HG02763 (cell line): ENCODE results near the gene PLEKHA1.

Experiments used
- ATAC-seq: cut with Tn5 transposase; IDR thresholded peaks from one replicate; pipeline ENCODE4 v1.9.1; 2021; ENCODE audit warnings: mild to moderate bottlenecking, moderate library complexity; ENCODE audit not compliant: unreplicated experiment

The PLEKHA1 gene

DNA sequence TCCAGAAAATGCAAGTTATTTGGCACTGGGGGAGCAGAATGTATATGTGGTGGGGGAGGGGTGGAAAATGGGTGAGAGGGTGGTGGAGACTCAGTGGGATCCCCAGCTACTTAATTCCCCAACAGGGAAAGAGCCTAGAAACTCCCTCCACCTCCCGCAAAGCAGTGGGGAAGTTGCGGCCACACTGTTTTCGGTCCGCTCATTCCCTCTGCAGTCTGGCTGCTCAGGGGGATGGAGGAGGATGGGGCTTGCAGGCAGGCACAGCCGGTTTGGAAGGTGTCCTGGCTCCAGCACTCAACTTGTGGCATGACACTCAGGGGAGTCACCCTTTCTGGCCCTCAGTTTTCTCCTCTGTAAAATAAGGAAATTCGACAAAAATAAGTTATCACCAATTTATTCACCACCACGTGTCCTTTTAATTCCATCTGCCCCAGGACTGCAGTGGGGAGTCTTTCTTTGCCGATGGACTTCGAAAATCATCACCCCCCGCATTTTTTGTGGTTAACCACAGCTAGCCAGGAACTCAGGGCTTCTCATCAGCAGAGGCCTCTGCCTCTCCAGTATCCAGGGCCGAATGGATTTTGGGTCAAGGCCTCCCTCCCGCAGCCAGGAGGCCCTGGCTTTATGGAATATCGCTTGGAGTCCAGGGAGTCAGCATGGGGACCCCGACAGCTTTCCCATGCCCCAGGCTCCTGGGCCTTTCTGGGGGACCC is 85.2 kb downstream of the PLEKHA1 start:
- no peak for ATAC-seq

DNA sequence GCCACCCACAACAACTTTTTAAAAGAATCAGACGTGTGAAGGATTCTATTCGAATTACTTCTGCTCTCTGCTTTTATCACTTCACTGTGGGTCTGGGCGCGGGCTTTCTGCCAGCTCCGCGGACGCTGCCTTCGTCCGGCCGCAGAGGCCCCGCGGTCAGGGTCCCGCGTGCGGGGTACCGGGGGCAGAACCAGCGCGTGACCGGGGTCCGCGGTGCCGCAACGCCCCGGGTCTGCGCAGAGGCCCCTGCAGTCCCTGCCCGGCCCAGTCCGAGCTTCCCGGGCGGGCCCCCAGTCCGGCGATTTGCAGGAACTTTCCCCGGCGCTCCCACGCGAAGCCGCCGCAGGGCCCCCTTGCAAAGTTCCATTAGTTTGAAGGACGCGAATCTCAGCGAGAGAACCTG is 86.4 kb downstream of the PLEKHA1 start:
- no peak for ATAC-seq

DNA sequence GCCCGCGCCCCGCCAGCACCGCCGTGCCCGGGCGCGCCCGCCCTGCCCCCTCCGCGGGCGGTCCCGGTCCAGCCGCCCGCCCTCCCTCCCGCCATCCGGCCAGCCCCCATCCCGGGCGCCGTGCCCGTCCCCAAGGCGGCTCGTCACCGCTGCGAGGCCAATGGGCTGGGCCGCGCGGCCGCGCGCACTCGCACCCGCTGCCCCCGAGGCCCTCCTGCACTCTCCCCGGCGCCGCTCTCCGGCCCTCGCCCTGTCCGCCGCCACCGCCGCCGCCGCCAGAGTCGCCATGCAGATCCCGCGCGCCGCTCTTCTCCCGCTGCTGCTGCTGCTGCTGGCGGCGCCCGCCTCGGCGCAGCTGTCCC is 86.8 kb downstream of the PLEKHA1 start, which contains the start of gene HTRA1:
TSS of gene HTRA1 (plus strand) at position 187 of the 362 bp plus-strand sequence. CDS start at position 287, 100 bp downstream.
- no peak for ATAC-seq

DNA sequence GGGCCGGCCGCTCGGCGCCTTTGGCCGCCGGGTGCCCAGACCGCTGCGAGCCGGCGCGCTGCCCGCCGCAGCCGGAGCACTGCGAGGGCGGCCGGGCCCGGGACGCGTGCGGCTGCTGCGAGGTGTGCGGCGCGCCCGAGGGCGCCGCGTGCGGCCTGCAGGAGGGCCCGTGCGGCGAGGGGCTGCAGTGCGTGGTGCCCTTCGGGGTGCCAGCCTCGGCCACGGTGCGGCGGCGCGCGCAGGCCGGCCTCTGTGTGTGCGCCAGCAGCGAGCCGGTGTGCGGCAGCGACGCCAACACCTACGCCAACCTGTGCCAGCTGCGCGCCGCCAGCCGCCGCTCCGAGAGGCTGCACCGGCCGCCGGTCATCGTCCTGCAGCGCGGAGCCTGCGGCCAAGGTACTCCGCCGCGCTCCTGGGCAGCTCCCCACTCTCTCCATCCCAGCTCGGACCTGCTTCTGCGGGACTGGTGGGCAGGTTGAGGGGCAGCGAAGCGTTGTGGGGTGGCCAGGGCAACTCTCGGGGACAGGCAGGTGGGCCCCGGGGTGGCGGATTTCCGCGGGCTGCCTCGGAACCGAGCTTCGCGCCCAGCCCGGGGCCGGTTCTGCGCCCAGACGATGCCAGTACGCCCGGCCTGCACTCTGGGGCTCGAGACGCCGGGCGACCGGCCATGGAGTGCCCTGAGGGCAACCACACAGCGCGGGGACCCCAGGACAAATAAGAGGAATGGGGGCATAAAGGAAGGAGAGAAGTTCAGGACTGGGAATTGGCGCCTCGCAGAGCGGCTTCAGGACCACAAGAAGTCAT is 87.4 kb downstream of the PLEKHA1 start:
- no peak for ATAC-seq

DNA sequence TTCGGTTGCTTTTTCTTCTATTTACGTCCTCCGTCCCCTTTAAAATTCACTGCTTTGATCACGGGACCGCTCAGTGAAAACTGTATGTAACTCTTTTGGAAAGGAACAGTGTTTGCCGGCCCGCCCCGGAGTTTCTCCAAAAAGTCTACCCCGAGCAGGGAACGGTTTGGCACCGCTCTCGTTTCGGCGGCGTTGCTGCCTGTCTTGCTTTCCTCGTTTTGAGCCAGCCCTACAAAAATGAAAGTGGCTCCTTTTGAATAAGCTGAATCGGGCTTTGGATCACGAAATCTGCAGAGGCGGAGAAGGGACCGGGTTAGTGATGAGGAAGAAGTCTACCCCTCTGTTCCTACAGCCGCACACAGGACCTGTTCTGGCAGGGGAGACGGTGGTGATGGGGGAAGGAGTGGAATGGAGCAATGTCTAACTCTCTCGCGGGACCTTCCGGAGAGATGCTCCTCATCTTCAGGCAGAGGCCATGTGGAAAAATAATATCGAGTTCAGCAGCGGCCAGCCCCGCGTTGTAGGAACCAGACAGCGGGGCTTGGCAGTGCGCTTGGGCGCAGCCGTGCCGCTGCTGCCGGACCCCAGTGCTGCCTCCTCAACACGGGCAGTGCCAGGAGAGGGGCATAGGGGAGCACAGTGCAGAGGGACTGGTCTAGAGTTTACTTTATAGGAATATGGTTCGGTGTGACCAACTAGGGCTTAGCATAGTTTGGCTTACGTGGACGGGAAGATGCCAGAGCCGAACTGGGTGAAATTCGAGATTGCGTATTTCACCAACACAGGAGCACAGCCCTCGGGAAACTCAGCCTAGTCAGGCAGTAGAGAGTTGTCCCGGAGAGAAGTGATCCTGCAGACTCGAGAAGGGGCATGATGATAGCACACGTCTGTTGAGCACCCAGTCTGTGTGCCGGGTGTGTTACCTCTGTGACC is 88.3 kb downstream of the PLEKHA1 start:
- ATAC-seq: no peak

DNA sequence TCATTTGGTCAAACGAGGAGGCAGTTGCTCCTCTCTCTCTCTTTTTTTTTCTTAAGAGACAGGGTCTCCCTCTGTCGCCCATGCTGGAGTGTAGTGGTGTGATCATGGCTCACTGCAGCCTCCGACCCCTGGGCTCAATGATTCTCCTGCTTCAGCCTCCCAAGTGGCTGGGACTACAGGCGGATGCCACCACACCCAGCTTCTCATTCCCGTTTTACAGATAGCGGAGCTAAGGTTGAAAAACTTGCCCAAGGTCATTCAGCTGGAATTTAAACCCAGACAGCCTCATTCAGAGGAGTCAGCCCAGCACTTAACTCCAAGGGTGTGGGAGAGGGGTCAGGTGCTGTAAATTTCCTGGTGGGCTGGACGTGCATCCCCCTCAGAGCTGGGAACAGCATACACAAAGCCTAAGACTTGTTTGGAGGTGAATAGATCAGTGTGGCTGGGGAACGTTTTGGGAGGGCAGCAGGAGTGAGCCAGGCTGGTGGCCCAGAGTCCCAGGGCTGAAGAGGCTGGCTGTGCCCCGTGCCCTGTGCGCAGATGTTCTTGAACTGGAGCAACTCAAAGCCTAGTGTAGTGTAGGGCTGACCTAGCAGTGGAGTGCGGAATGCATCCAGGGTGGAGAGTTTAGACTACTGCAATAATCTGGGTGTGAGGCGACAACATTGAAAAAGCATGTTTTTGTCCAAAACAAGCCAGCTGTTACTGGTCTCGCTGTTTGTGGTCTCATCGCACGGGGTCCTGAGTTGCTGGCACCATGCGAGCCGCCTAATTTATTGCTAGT is 89.2 kb downstream of the PLEKHA1 start:
- ATAC-seq: no peak

DNA sequence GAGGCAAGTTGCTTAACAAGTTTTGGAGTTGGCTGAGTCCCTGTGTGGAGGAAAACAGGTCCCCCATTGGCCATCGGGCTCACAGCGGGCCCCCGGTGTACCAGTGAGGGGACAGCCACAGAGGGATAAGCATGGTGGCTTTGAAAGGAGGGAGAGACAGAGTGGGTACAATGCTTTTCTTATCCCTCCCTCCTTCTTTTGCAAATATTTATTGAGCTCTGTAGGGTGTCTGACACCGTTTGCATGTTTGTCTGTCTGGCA is 89.7 kb downstream of the PLEKHA1 start:
- no peak for ATAC-seq

DNA sequence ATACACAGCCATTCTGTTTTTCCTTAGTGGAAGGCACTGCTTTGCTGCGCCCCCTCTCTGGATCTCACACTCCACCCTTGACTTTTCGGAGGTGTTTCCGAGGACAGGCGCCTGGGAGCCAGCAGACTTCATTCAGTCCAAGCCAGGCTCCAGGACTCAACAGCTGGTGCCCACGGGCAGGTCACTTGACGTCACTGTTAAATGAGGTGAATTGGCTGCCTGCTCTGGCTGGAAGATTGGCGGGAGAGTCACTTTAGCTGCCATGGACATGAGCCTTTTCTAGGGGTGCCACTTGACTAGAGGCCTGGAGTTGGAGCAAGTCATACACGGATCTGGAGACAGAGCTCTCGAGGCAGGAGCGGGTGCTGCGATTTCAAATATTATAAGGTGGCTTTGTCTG is 90.1 kb downstream of the PLEKHA1 start:
- ATAC-seq: no peak

DNA sequence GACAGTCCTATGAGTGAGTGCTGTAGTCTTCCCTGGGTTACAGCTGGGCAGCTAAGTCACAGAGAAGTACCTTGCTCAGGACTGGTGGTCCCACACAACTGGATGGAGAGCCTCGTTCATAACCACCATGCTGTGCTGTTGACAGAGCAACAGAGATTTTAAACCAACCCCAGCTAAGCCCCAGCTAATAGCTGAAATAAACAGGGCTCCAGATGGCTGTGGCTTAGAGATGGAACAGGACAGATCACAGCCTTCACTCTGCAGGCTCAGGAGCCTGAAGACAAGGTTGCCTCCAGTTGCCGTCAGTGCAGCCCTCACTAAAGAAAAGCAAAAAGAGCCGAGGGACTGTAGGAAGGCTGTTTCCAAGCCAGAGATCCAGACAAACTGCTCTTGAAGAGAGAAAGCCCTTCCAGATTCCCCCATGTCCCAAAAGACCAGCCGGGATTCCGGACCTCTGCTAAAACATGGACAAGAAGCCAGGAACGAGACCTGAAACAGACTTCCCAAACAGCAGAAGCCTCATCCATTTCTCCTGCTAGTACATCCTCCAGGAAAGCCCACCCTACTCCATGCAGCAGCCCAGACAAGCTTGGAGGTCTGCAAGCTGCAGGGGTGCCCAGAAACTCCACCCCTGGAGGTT is 91.0 kb downstream of the PLEKHA1 start:
- no peak for ATAC-seq

DNA sequence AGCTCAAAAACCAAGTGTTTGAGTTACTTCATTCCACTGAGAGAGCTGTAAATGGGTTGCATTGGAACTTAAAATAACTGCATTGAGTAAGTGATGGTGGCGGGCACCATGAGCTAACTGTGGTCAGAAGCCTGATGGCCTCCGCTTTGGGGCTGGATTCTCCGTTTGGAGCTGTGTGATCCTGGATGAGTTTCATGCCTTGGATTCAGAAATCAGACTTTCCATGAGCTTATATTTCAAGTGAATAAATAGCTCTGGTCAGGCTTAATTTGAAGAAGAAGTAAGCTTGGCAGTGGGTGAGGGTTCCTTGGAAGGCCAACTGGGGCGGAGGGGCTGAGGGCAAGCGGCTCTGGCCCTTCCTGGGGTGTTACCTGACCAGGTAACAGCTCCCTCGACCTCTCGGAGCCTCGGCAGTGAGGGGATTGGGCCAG is 92.5 kb downstream of the PLEKHA1 start:
- ATAC-seq: no peak

DNA sequence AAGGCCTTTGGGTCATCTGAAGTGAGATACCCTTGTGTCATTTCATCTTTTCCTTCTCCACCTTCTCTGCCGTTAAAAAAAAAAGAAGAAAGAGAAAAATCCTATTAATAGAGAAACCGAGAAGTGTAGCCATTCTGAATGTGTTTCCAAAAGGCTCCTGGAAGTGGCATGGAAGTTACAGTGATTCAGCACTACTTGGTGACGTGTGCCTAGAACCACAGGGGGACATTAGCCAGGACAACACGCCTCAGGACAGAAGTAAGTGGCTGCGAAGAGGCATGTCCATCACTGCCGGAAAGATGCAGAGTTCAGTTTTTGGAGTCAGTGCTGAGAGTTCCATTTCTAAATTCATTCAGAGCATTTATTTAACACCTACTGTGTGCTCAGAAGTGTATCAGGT is 93.2 kb downstream of the PLEKHA1 start:
- ATAC-seq: no peak

DNA sequence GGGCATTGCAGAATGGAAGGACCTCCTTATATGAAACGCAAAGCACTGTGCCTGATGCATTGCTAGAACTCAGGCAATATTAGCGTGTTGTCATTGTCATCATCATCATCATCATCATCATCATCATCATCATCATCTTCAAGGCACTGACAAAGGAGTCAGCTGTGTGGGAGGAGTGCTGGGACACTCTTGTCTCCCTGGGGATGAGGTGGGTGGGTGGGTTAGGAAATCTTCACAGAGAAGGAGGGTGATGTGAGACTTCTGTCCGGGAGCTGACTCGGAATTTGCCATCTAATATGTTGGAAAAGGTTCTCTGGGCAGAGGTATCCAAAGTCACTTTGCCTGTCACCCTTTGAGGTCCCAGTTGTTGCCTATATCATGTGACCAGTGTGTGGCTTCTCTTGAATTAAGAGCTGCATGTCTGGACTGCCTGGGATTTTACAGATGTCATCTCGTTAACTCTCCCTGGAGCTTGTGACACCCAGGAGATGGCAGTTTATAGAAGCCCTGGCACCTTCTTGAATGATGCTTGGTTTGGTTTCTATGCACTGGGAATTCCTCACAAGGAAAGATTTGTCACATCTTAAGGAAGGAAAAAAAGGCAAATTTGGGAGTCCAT is 93.9 kb downstream of the PLEKHA1 start:
- ATAC-seq: no peak

DNA sequence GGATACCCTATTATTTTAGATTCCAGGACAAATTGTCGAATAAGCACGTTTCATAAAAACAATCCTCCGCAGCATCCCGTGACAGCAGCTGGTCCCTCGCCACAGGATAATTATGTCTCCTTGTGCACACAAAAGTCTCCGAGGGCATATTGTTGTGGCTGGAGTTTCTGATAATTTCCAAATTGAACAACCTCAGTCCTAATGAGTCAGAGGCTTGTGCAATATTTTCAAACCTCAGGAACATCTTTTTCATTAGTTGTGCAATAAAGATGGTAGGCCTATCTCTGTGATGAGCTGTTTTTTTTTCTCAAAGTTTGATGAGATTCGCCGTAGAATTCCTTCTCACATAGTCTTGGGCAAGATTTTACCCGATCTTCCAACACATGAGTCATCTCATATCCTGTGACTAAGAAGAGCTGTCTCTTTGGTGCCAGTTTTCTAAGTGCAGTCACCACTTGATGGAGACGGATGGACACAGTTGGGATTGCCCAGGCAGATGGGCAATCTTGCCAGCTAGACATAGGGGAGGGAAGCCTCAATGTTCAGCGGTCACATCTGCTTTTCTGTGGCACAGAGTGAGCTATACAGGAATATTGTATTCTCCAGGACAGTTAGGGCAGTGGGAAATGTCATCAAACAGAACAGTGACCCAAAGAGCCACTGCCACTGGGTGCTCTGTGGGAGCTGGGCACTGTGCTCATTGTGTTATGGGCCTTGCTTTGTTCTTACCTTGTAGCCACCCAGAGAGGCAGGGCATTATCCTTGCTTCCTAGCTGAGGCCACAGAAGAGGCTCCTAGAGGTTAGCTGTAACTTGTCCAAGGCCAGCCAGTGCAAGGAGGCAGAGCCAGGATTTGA is 94.6 kb downstream of the PLEKHA1 start:
- no peak for ATAC-seq

DNA sequence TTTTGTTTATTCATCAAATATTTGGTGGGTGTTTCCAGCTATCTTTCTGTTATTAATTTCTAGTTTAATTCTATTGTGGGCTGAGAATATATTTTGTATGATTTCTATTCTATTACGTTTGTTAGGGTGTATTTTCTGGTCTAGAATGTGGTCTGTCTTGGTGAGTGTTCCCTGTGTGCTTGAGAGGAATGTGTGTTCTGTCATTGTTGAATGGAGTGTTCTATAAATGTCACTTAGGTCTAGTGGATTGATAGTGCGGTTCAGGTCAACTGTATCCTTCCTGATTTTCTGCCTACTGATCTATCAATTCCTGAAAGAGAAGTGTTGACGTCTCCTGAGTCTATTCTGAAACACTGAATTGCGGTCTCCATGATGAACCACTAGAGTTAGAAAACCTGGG is 95.3 kb downstream of the PLEKHA1 start:
- ATAC-seq: no peak

DNA sequence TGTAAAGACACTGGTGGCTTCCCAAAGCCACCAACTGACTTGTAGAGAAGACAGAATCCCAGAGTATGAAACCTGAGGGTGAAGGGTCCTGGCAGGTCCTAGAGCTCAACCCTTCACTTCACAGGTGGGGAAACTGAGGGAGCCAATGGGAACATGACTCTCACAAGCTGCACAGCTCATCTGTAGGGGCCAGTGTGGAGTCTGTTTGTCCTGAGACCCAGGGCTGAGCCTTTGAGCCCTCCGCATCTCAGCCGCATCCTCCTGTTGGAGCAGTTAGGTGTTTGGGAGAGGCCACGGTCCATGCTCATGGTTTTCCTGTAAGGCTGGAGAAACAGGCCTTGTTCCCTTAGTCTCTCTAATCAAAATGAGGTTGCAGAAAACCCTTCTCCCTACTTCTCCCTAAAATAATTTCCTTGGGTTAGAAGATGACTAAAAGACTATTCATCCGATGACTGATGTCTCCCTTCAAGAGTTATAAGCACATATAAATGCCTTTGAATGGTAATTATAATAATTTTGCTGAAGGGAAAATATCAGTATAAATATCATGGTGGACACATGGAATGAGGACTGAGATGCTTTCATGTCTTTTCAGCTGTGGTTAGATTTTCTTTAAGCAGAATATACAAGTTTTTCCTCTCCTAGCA is 97.1 kb downstream of the PLEKHA1 start:
- ATAC-seq: no peak

DNA sequence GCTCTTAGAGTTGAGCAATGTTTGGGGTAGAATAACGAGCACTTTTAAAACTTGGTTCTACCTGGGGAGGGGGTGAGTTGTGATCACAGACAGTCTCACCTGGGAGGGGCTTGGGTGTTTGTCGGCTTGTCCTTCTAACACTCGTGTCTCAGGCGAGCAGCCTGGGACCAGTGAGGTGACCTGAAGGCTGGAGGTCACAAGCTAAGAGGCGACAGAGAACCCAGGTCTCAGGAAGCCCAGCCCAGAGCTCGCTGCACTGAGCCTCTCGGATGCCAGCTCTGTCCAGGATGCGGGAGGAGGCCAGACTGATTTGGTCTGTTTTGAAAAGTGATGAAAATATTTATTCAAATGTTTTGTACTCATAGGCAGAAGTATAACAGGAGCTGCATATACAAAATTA is 98.6 kb downstream of the PLEKHA1 start:
- no peak for ATAC-seq

DNA sequence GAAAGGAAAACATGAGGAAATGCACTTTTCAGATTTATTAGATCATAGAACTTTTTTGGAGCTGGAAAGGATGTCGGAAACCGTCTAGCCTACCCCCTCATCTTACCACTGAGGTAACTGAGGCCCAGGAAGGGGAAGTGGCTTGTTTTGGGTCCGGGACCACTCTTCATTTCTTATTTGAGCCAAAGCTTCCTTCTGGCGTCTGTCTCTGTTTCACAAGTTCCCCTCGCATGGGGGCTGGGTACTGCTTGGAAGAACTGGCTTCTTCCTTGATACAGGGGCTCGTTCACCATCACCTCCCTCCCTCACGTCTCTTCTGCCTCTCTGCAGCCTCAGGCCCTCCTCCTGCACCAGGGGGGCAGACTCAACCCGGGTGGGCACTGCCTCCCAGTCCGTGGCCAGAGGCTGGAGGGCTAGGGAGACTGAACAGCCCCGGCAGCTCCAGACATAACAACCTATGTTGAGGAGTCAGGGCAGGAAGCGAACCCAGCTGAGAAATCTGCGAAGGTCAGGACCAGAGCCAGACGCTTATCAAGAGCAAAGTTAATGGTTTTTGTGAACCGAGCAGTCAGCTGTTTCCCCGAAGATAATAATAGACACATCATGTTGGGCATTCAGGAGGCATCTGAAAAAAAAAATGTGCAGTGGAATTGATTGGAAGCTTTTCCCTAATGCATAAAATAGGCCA is 99.8 kb downstream of the PLEKHA1 start:
- no peak for ATAC-seq

DNA sequence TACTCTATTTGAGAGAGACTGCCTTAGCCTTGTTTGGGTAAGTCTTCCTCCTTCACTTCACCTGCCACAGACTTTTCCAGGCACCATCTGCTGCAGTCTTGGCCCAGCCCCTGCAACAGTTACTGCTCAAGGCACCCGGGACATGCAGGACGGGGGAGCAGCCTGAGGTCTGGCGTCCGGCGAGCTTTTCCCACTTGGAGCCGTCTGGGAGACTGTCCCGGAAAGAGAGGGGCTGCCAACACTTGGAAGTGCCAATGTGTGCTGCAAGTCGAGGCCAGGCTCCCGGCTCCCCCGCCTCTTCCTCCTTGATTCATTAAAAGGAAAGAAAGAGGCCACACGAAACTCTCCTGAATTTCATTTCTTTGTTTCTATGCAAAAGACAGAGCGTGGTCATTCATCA is 100.6 kb downstream of the PLEKHA1 start:
- ATAC-seq: no peak
